Spleen (tissue), 7 donors: Measurements from ENCODE around the gene TMEM100.

Experiments
- CTCF ChIP-seq, 11 experiments: fragments of 200-600 bp in 7 of 11; fragments of 450-650 bp in 4 of 11; sonication (generic) in 4 of 11; IDR thresholded peaks in 8 of 11; conservative IDR thresholded peaks in 3 of 11; 1 replicate in 7 of 11; 2 replicates in 4 of 11; pipeline versions ENCODE4 v1.4.0 to v1.8.0; 2016 to 2021; ENCODE audit warnings: antibody characterized with exemption in 11 of 11, inconsistent platforms in 4 of 11, mild to moderate bottlenecking in 1 of 11
- POLR2A ChIP-seq, 3 donors: fragments of 450-650 bp; IDR thresholded peaks; one replicate each; pipeline ENCODE4 v1.5.1; 2017; ENCODE audit warnings: antibody characterized with exemption in 3 of 3, mild to moderate bottlenecking in 1 of 3
- POLR2AphosphoS5 ChIP-seq, 3 donors: sonication (generic); formaldehyde crosslinking; IDR thresholded peaks; one replicate each; pipeline ENCODE4 v1.5.1; 2017; ENCODE audit warnings: antibody characterized with exemption in 3 of 3
- donor health status: DM: no; HTN: no; CAD: no; lungs with moderate emphysema.
- donor health status: DM: no; HTN: no; CAD: no.
- donor health status: DM: no; HTN: no; CAD: no.

DNA sequence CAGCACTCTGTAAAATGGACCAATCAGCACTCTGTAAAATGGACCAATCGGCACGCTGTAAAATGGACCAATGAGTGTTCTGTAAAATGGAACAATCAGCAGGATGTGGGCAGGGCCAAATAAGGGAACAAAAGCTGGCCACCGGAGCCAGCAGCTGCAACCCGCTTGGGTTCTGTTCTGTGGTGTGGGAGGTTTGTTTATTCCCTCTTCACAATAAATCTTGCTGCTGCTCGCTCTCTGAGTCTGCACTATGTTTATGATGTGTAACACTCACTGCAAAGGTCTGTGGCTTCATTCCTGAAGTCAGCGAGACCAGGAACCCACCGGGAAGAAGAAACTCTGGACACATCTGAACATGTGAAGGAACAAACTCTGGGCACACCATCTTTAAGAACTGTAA lies 20.5 kb downstream of the TMEM100 start:
- no peak for TF ChIP-seq CTCF (IDR thresholded peaks at IDR 0.05 in 8 of 11, conservative IDR thresholded peaks at IDR 0.05 in 3 of 11)
- TF ChIP-seq POLR2A (IDR thresholded peaks at IDR 0.05) = no peak
- TF ChIP-seq POLR2AphosphoS5 (IDR thresholded peaks at IDR 0.05) = no peak
